Fibroblast of lung (primary cell): ENCODE results near the gene SLC4A2. TPM values are rescaled to one million over a fixed set of nuclear protein-coding genes. Genes with fewer than 3 reads are reported as not detected.

ENCODE experiments used
- DNase-seq, 2 donors: peaks; one replicate each; pipeline versions ENCODE4 v3.0.0 to v3.0.0-alpha.2; 2010; ENCODE audit warnings: low read depth in 2 of 2
- H2AFZ ChIP-seq: 2 replicates; pipeline ENCODE4 v1.5.1; 2012; ENCODE audit warnings: low read length, control low read depth, inconsistent platforms
- H3K27ac ChIP-seq: 2 replicates; pipeline ENCODE4 v1.5.1; 2011; ENCODE audit warnings: low read length, control low read depth; ENCODE audit not compliant: insufficient read depth
- H3K27me3 ChIP-seq: 2 replicates; pipeline ENCODE4 v1.5.1; 2011; ENCODE audit warnings: mild to moderate bottlenecking, low read length; ENCODE audit not compliant: control insufficient read depth, insufficient read depth
- H3K36me3 ChIP-seq: 2 replicates; pipeline ENCODE4 v1.5.1; 2011; ENCODE audit warnings: low read length; ENCODE audit not compliant: control insufficient read depth, insufficient read depth
- H3K4me1 ChIP-seq: 2 replicates; pipeline ENCODE4 v1.5.1; 2011; ENCODE audit warnings: low read length; ENCODE audit not compliant: control insufficient read depth, insufficient read depth; ENCODE audit errors: extremely low read depth
- H3K4me2 ChIP-seq: 2 replicates; pipeline ENCODE4 v1.5.1; 2011; ENCODE audit warnings: low read length, control low read depth; ENCODE audit not compliant: insufficient read depth; ENCODE audit errors: extremely low read depth
- H3K4me3 ChIP-seq, 4 experiments: fragments of 200-600 bp in 1 of 4; sonication (generic) in 1 of 4; replicated peaks in 1 of 4; 2 replicates each; pipeline ENCODE4 v1.5.1; 2011 to 2016; ENCODE audit warnings: low read length in 4 of 4, low read depth in 3 of 4, mild to moderate bottlenecking in 3 of 4, control low read depth in 2 of 4, inconsistent platforms in 1 of 4, mixed read lengths in 1 of 4; ENCODE audit not compliant: insufficient read depth in 1 of 4; ENCODE audit errors: control extremely low read depth in 1 of 4
- H3K79me2 ChIP-seq: 2 replicates; pipeline ENCODE4 v1.5.1; 2012; ENCODE audit warnings: mild to moderate bottlenecking, low read length, inconsistent platforms; ENCODE audit not compliant: control insufficient read depth, insufficient read depth
- H3K9ac ChIP-seq: 2 replicates; pipeline ENCODE4 v1.5.1; 2011; ENCODE audit warnings: mild to moderate bottlenecking, low read length, control low read depth; ENCODE audit not compliant: insufficient read depth
- H3K9me3 ChIP-seq: 2 replicates; pipeline ENCODE4 v1.5.1; 2012; ENCODE audit warnings: low read depth, low read length; ENCODE audit not compliant: control insufficient read depth, insufficient read depth
- H4K20me1 ChIP-seq: 2 replicates; pipeline ENCODE4 v1.5.1; 2011; ENCODE audit warnings: low read length; ENCODE audit not compliant: control insufficient read depth, insufficient read depth; ENCODE audit errors: extremely low read depth
- CTCF ChIP-seq, 2 donors: IDR thresholded peaks in 1 of 2; conservative IDR thresholded peaks in 1 of 2; 1 replicate in 1 of 2; 2 replicates in 1 of 2; pipeline ENCODE4 v1.5.1; 2011 to 2012; ENCODE audit warnings: low read length in 2 of 2, control low read depth in 1 of 2, inconsistent platforms in 1 of 2, low read depth in 1 of 2, mild to moderate bottlenecking in 1 of 2
- EZH2 ChIP-seq: IDR thresholded peaks from 2 replicates; pipeline ENCODE4 v1.5.1; 2012; ENCODE audit warnings: low read length, control low read depth, mild to moderate bottlenecking; ENCODE audit errors: missing control alignments
- polyA plus RNA-seq, 2 donors: library from polyadenylated mRNA; depleted of rRNA in 1 of 2; stranded (reverse) in 1 of 2; unstranded in 1 of 2; fragments of >200 nt; gene quantifications; 2 replicates each; pipeline ENCODE4 v1.2.1, GENCODE V29; 2011 to 2012; ENCODE audit warnings: missing spikeins in 1 of 2
- total RNA-seq: library from RNA; depleted of rRNA; stranded (reverse); fragments of >200 nt; gene quantifications from 2 replicates; pipeline ENCODE4 v1.2.1, GENCODE V29; 2014

The SLC4A2 gene
- total and polyA plus RNA-seq, 2 donors (not counting 1 experiment from before 2014, with no cell fraction given): 30.5 to 61.8 TPM

GRCh38 chr7:151085329-151085690 lies 25.9 kb downstream of the SLC4A2 start:
- H4K20me1 ChIP-seq: no peaks in the 10 kb centered on the region
- H3K4me1 ChIP-seq: peaks cover 34% of the 10 kb centered on the region
- TF ChIP-seq EZH2: no peak
- no peak for TF ChIP-seq CTCF (conservative IDR thresholded peaks at IDR 0.05 in 1 of 2, IDR thresholded peaks at IDR 0.05 in 1 of 2; ENCODE audit: low read depth in 1 of 2, low read length in 2 of 2)
- no peak overlapping the region for H2AFZ ChIP-seq
- peak overlapping the region; percentile 82 for H3K4me2 ChIP-seq
- no peaks in the 10 kb centered on the region for H3K9me3 ChIP-seq
- peaks cover 4% of the 10 kb centered on the region for H3K36me3 ChIP-seq
- peak overlapping the region in 2 of 4 experiments; percentile 54 to 55 for H3K4me3 ChIP-seq
- peaks cover 46% of the 10 kb centered on the region for H3K79me2 ChIP-seq
- no peak overlapping the region for H3K27ac ChIP-seq
- no peak for DNase-seq
- H3K27me3 ChIP-seq: no peaks in the 10 kb centered on the region
- H3K9ac ChIP-seq: no peak overlapping the region

- peaks cover 4% of the 10 kb centered on the region for H3K36me3 ChIP-seq
- H3K4me1 ChIP-seq: peaks cover 34% of the 10 kb centered on the region
Measured at GRCh38 chr7:151085691-151086620, 26.6 kb downstream of the SLC4A2 start, which contains the start of gene AGAP3. TSS of gene AGAP3 (plus strand) at chr7:151086475. CDS start at chr7:151086742, 267 bp downstream.

GRCh38 chr7:151086802-151087244 lies 27.4 kb downstream of the SLC4A2 start:
- H3K79me2 ChIP-seq: peaks cover 58% of the 10 kb centered on the region
- H4K20me1 ChIP-seq: no peaks in the 10 kb centered on the region
- no peaks in the 10 kb centered on the region for H3K27me3 ChIP-seq
- no peaks in the 10 kb centered on the region for H3K9me3 ChIP-seq
- peak overlapping the region; percentile 67 to 96 (median 81) for H3K4me3 ChIP-seq
- no peak for TF ChIP-seq EZH2
- TF ChIP-seq CTCF (conservative IDR thresholded peaks at IDR 0.05 in 1 of 2, IDR thresholded peaks at IDR 0.05 in 1 of 2; ENCODE audit: low read depth in 1 of 2, low read length in 2 of 2): no peak
- peaks cover 4% of the 10 kb centered on the region for H3K36me3 ChIP-seq
- no peak overlapping the region for H2AFZ ChIP-seq
- peak in 1 of 2 donors; percentile 37 for DNase-seq
- peak overlapping the region; percentile 88 for H3K27ac ChIP-seq
- H3K4me2 ChIP-seq: peak overlapping the region; percentile 90
- peak overlapping the region; percentile 83 for H3K9ac ChIP-seq
- H3K4me1 ChIP-seq: peaks cover 29% of the 10 kb centered on the region

More at GRCh38 chr7:151085691-151086620, 26.6 kb downstream of the SLC4A2 start, which contains the start of gene AGAP3:
- no peak for TF ChIP-seq EZH2
- peak within 1 kb of the TSS; percentile 69 for H2AFZ ChIP-seq
- H3K27me3 ChIP-seq: no peaks in the 10 kb centered on the region
- H3K9me3 ChIP-seq: no peaks in the 10 kb centered on the region
- H3K27ac ChIP-seq: peak within 1 kb of the TSS; percentile 88
- DNase-seq: peak; percentile 76 to 80
- H3K79me2 ChIP-seq: peaks cover 50% of the 10 kb centered on the region
- H3K4me3 ChIP-seq: peak within 1 kb of the TSS; percentile 67 to 96 (median 81)
- H3K9ac ChIP-seq: peak within 1 kb of the TSS; percentile 83
- peak within 1 kb of the TSS; percentile 90 for H3K4me2 ChIP-seq
- no peaks in the 10 kb centered on the region for H4K20me1 ChIP-seq
